GM06990 (cell line): ENCODE results near the gene GLMP.

Experiments
- DNase-seq: peaks from one replicate; pipeline ENCODE4 v3.0.0-alpha.2; 2011; ENCODE audit not compliant: insufficient read length; ENCODE audit errors: extremely low read depth
- H3K27me3 ChIP-seq: replicated peaks from 2 replicates; pipeline ENCODE4 v1.6.0; 2011; ENCODE audit warnings: low read length; ENCODE audit not compliant: control insufficient read depth, insufficient read depth
- H3K36me3 ChIP-seq: 2 replicates; pipeline ENCODE4 v1.5.1; 2011; ENCODE audit warnings: low read length; ENCODE audit not compliant: control insufficient read depth, insufficient read depth
- H3K4me3 ChIP-seq: replicated peaks from 2 replicates; pipeline ENCODE4 v1.5.1; 2011; ENCODE audit warnings: low read depth, mild to moderate bottlenecking, control low read depth, low read length
- TF ChIP-seq, protein P1 (sequence below): IDR thresholded peaks from 2 replicates; pipeline ENCODE4 v1.5.1; 2011; ENCODE audit warnings: low read length, control low read depth, mild to moderate bottlenecking, inconsistent platforms; ENCODE audit not compliant: insufficient read depth, poor library complexity, severe bottlenecking

GLMP gene

DNA sequence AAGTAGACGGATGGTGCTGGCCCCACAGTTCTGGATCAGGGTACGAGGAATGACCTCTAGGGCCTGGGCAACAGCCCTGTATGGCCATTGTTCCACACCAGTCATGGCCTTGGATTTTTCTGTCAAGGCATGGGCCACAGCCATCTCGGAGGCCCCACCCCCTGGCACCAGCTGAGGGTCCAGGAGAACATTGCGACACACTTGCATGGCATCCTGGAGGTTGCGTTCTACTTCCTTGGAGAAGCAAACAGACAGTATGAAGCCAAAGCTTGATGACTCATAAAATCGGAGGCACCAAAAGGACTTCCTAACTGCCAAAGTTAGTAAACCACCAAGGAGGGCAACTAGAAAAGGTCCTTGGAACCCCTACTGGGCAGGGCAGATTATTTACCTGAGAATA, 15.5 kb upstream of the GLMP start:
- TF ChIP-seq, protein P1, sequence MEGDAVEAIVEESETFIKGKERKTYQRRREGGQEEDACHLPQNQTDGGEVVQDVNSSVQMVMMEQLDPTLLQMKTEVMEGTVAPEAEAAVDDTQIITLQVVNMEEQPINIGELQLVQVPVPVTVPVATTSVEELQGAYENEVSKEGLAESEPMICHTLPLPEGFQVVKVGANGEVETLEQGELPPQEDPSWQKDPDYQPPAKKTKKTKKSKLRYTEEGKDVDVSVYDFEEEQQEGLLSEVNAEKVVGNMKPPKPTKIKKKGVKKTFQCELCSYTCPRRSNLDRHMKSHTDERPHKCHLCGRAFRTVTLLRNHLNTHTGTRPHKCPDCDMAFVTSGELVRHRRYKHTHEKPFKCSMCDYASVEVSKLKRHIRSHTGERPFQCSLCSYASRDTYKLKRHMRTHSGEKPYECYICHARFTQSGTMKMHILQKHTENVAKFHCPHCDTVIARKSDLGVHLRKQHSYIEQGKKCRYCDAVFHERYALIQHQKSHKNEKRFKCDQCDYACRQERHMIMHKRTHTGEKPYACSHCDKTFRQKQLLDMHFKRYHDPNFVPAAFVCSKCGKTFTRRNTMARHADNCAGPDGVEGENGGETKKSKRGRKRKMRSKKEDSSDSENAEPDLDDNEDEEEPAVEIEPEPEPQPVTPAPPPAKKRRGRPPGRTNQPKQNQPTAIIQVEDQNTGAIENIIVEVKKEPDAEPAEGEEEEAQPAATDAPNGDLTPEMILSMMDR, result no peak
- Histone ChIP-seq H3K36me3 (peaks cover 23% of the 10 kb centered on the region), H3K4me3 (no peak overlapping the region), H3K27me3 (no peaks in the 10 kb centered on the region)
- DNase-seq, result no peak

DNA sequence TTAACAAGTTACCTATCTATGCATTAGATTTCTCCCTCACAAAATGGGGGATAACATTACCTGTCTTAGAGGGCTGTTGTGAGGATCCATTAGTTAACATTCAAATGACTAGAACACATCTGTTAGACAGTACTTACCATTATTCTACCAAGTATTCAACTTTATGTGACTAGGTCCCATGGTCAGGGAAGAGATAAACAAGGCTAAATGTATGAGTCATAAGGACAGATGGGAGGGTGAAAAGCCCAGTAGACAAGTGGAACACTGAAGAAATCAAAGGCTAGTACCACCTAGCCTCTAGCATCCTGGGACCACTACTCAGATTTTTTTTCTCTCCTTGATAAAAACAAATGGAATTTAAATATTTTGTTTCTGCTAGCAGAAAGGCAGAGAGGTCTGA, 12.6 kb upstream of the GLMP start:
- TF ChIP-seq, protein P1, result no peak
- no peak overlapping the region for H3K4me3 ChIP-seq
- peaks cover 22% of the 10 kb centered on the region for H3K36me3 ChIP-seq
- H3K27me3 ChIP-seq, result no peaks in the 10 kb centered on the region
- no peak for DNase-seq

DNA sequence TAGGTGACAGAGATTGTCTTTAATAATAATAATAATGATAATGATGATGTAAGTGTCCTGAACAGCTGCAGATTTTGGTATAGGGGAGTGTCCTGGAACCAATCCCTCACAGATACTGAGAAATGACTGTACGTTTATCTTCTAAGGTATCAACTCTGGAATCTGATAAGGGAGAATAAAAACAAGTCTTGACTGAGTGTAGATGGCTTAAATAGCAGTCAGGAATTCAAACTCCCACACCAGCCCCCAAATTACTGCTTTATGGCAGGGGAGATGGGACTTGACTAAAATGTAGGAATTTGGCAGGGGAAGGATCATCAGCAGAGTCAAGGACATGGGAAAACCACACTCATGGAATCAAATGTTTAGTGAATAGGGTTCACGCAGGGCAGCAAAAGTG, 9.7 kb upstream of the GLMP start:
- H3K27me3 ChIP-seq, result no peaks in the 10 kb centered on the region
- TF ChIP-seq, protein P1, result no peak
- H3K36me3 ChIP-seq, result peaks cover 11% of the 10 kb centered on the region

DNA sequence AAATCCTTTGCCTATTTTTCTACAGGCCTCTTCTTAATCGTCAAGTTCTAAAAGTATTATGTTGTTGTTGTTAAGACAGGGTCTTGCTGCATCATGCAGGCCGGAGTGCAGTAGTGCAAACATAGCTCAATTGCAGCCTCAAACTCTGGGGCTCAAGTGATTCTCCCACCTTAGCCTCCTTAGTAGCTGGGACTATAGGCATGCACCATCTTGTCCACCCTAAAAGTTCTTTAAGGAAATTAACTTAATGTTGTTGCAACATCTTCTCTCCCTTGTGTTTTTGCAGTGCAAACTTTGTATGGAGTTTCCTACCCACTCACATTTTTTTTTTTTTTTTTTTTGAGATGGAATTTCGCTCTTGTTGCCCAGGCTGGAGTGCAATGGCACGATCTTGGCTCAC, 7.8 kb upstream of the GLMP start:
- DNase-seq, result no peak
- Histone ChIP-seq H3K36me3 (peaks cover 3% of the 10 kb centered on the region), H3K27me3 (no peaks in the 10 kb centered on the region), H3K4me3 (no peak overlapping the region)
- TF ChIP-seq, protein P1, result no peak

More for the DNA sequence above, 9.7 kb upstream of the GLMP start:
- DNase-seq, result no peak
- H3K4me3 ChIP-seq, result no peak overlapping the region

DNA sequence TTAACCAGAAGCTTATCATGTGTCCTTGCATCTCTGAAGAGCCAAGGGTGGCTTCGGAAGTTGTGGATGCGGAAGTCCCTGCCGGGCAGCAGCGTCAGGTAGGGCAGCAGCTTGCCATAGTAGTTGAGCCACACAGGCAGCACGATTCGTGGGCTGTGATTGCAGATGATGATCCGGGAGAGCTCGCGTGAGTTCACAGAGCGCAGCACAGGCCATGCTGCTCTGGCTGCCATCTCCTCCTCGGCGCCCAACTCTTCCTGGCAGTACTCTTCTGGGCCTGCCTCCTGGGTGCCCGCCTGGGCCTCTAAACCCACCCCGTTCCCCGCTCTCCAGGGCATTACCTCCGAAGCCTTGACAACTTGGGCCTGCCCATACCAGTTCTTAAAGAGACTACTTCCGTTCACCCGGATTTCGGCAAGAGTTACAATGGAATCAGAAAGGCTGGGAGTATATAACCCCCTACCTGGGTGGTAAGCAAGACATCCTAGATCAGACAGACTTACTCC, 3.4 kb upstream of the GLMP start, which contains the start of gene VHLL:
VHLL (minus strand) TSS at position 456 of the 506 bp plus-strand sequence; CDS start at position 338, 118 bp downstream.
- TF ChIP-seq, protein P1, result no peak
- H3K4me3 ChIP-seq, result no peak within 1 kb of the TSS
- no peaks in the 10 kb centered on the region; the same call in 1 of the 2 replicates for H3K36me3 ChIP-seq
- no peaks in the 10 kb centered on the region for H3K27me3 ChIP-seq
- no peak for DNase-seq

DNA sequence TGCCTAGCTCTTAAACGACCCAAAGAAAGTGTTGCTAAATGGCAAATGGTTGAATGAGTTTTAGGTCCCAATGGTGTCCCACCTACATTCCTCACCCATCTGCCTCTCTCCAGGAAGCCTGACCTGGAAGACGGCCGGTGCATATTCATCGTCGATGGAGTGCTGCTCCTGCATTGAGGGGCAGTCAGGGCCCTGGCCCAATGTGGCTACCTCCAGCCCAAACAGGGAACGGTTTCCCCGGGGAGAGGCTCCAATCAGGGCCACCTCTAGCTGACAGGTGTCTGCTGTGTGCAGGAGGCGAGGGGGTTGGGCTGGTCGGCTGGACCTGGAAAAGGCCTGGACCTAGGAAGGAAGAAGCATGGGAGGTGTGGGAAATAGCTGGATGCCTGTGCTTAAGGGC, 1.6 kb downstream of the GLMP start:
- no peak for DNase-seq
- H3K27me3 ChIP-seq, result no peaks in the 10 kb centered on the region
- TF ChIP-seq, protein P1, result no peak
- H3K4me3 ChIP-seq, result no peak overlapping the region
- peaks cover 3% of the 10 kb centered on the region for H3K36me3 ChIP-seq
